Gastroesophageal sphincter (tissue), 3 donors: ENCODE results near the gene SCD5.

Source experiments
- CTCF ChIP-seq, 4 experiments: fragments of 200-600 bp in 2 of 4; fragments of 450-650 bp in 2 of 4; sonication (generic) in 1 of 4; IDR thresholded peaks; one replicate each; pipeline ENCODE4 v1.5.1; 2017 to 2019; ENCODE audit warnings: antibody characterized with exemption in 4 of 4, mild to moderate bottlenecking in 2 of 4, moderate library complexity in 2 of 4
- EP300 ChIP-seq: sonication (generic); formaldehyde crosslinking; IDR thresholded peaks from one replicate; pipeline ENCODE4 v1.6.1; 2017; ENCODE audit warnings: antibody characterized with exemption, mild to moderate bottlenecking
- POLR2AphosphoS5 ChIP-seq: sonication (generic); formaldehyde crosslinking; IDR thresholded peaks from one replicate; pipeline ENCODE4 v1.6.1; 2017; ENCODE audit warnings: antibody characterized with exemption

DNA sequence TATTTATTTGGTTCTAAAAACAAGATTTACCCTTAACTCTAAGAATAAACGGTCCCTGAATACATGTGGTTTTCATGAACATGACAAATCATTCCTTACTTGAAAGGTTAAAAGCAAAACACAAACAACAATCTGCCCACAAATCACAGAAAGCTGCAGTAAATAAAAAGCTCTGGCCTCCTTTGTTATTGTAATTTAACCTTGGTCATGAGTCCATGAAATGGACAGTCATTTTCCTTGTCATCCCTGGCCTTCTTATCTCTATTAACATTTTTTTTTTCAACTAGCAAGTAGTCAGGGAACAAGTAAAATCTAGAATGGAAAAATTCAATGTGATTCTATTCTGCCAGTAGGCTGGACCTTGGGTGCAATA is 92.7 kb downstream of the SCD5 start:
- TF ChIP-seq POLR2AphosphoS5: no peak
- TF ChIP-seq CTCF (IDR thresholded peaks at IDR 0.05): no peak
- TF ChIP-seq EP300: no peak
